ENCODE results near the gene MICU1.
"Not testable (repeated sequence)": the region's sequence is repeated elsewhere in the genome, so short reads cannot be mapped to it uniquely, and the experiment has no call there.

Gene MICU1, protein sequence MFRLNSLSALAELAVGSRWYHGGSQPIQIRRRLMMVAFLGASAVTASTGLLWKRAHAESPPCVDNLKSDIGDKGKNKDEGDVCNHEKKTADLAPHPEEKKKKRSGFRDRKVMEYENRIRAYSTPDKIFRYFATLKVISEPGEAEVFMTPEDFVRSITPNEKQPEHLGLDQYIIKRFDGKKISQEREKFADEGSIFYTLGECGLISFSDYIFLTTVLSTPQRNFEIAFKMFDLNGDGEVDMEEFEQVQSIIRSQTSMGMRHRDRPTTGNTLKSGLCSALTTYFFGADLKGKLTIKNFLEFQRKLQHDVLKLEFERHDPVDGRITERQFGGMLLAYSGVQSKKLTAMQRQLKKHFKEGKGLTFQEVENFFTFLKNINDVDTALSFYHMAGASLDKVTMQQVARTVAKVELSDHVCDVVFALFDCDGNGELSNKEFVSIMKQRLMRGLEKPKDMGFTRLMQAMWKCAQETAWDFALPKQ

DNA sequence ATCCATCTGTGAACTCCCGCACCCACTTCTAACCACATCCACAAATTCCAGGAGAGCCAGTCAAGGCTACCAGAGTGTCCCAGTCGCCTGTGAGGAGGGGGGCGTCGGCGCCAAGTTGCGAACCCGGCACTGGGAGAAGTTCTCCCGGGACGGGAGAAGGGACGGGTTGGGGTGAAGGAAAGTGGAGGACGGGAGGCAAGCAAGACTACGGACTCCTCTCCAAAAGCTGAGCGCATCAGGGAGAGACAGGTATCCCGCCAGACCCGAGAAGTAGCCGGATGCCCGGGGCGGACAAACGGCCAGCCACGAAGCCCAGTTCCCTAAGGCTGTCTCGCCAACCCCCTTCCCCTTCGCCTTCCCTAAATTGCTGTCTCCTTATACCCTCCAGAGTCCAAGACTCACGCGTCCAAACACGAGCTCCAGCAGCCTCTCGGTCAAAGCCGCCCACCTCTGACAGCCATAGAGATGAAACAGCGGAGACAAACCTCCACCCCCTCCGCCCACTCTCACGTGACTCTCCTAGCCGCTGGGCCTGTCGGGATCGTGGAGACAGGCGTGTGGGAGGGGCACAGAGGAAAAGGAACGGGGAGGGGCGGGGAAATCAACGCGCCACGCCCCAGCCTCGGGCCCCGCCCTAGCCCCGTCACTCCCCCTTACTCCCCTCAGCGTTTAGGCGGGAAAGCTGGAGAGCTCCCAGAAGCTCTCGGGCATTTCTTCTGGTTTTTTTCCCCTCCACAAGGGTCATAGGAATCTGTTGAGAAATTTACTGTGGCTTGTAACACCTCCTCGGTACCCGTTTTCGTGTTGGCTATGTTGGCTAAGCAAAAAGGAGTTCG is at the start of gene MICU1:
Gene MICU1, minus strand, starts transcription at position 472 of the 836 bp plus-strand sequence. CDS start 59,286 bp downstream, outside the sequence.
- peak; percentile 99 for DNase-seq

DNA sequence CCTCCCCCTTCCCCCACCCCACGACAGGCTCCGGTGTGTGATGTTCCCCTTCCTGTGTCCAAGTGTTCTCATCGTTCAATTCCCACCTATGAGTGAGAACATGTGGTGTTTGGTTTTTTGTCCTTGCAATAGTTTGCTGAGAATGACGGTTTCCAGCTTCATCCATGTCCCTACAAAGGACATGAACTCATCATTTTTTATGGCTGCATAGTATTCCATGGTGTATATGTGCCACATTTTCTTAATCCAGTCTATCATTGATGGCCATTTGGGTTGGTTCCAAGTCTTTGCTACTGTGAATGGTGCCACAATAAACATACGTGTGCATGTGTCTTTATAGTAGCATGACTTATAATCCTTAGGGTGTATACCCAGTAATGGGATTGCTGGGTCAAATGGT is 48.3 kb upstream of the MICU1 start:
- DNase-seq = not testable (repeated sequence)

DNA sequence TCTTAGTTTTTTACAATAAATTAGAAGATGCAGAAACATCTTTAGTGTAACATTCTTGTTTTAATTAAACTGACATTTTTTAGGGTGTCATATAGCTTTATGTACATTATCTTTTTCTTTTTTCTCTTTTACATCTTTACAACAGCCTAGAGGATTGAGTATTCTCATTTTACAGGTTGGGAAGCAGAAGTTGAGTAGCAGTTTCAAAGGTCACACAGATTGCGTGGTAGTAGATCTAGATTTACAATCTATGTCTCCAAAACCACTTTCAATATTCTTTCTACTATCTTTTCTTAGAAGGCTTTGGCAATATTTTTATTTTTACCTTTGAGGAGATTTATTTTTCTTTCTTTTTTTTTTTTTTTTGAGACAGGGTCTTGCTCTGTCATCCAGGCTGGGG is 47.4 kb upstream of the MICU1 start:
- no peak for DNase-seq

DNA sequence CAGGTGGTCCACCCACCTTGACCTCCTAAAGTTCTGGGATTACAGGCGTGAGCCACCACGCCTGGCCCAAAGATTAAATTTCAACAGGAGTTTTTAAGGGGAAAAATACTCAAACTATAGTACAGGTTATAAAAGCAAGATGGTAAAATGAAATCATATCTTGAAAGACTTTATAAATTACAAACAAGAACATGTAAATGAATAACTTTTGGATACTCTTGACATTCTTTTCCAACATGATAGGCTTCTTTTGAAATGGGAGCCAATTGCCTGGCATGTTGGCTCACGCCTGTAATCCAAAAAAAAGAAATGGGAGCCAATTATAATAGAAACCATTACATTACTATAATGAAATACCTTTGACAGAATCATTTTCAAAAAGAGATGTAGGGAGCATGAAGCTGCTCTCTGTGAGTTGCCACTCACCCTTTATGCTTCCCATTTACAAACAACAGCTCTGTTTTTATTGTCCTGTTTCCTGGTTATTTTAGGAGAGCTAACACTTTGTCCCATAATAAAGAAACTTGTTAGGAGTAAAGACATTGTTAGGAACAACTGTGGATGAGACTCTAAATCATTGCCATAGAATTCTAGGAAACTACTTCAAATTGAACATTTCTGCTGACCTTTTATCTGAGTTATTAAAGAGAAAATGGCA is 41.5 kb upstream of the MICU1 start:
- DNase-seq = no peak

DNA sequence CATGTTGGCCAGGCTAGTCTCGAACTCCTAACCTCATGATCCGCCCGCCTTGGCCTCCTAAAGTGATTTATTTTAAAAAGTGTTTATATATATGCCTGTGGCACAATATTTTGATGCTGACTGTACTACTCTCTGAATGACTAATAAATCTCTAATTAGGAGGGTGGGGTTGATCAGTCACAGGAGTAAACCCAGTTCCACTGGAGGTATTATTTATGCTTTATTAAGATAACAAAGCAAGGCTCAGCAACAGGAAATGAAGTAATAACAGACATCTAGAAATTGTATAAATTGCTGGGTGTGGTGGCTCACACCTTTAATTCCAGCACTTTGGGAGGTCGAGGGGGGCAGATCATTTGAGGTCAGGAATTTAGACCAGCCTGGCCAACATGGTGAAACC is 40.0 kb upstream of the MICU1 start:
- DNase-seq = no peak

DNA sequence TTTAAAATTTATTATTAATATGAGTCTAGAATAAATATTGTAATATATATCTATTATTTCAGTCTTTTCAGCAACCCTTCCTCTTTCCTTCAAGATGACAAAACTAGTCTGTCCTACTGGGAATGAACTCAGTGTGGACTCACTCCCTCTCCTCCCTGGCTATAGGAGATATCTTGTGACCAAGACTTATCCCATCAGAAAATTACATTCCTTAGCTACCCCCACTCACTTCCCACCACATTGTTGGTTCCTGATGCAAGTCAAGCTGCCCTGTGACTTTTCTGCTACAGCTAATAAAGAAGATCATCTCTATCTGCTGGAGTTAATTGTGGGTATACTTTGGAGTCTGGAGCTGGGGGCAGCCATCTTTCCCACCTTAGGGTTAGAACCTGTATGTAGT is 38.1 kb upstream of the MICU1 start:
- DNase-seq = peak in 1 of 2 donors; percentile 68

DNA sequence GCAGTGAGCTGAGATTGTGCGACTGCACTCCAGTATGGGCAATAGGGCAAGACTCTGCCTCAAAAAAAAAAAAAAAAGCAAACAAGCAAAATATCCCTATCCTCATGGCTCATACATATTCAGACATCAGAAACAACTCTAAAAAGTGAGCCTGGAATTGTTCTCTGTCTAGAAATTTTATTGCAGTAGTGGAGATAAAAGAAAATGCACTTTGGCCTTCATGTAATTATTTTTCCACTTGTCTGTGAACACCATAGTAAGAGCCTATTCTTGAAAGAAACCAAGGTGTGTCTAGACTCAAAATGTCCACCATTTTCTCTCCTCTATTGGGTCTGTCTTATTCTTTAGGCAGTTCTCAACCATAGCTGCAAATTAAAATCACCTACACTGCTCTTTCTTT is 35.6 kb upstream of the MICU1 start:
- DNase-seq = no peak

DNA sequence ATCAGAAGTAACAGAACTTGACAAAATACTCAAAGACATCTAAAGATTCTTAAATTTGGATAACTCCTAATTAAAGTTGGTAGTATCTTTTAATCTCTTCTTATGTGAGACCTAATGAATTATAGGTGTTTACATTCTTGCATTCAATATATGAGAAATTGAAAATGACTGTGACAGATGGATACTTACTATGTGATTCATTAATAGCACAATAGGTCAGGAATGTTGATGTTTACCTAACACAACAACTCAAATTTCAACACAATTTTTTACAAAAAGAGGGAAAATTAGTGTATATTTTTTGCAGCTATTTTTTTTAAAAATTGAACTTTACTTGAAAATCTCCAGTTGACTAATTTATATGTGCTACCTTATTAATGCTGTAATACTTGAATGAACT is 34.3 kb upstream of the MICU1 start:
- DNase-seq = no peak

DNA sequence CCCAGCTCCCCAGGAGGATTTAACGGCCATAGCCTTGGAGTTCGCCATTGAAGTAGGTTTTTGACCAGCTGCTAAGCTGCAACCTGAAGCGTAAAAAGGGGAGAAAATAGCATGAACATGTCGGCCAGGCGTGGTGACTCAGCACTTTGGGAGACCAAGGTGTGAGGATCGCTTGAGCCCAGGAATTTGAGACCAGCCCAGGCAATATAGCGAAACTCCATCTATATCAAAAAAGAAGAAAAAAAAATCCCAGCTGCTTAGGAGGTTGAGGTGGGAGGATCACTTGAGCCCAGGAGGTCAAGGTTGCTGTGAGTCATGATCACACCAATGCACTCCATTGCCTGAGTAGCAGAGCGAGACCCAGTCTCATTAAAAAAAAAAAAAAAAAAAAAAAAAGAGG is 33.8 kb upstream of the MICU1 start:
- DNase-seq = no peak

DNA sequence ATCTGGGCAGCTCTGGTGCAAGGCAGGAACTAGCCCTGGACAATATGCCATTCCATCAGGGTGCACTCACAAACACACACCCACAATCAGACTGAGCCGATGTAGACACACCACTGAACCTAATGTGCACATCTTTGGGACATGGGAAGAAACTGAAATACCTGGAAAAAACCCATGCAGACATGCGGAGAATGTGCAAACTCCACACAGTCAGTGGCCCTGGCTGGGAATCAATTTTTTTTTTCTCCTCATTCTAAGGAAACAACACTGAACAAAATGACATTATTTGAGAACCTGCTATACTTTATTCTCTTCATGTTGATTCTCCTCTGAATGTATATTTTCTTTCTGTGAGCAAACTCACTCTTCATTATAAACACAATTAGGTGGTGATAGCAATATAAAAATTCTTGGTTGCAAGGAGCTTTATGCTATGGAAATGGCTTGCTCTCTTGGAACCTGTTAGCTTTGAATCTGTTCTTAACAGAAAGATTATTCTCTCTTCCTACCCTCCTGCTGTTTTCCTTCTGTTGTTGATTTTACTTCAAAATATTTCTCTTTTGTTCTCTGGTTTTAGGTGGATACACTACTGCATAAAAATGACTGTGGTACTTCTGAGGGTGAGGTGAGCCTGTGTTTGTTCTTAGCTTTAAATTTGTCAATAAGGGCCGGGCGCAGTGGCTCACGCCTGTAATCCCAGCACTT is 33.0 kb upstream of the MICU1 start:
- no peak for DNase-seq

DNA sequence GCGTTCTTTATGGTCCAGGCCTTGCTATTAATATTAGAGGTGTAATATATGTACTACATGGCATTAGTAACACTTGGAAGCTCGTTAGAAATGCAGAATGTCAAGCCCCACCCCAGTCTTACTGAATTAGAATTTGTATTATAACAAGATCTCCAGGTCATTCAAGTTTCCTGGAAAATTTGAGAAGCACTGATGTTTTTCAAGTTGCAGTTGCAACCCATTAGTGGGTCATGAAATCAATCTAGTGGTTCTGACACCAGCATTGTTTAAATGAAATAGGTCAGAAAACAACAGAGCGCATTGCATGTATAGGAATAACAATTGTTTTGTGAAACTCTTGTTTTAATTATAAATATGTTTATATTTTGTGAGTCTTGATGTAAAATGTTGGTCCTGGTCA is 28.8 kb upstream of the MICU1 start:
- DNase-seq = no peak

DNA sequence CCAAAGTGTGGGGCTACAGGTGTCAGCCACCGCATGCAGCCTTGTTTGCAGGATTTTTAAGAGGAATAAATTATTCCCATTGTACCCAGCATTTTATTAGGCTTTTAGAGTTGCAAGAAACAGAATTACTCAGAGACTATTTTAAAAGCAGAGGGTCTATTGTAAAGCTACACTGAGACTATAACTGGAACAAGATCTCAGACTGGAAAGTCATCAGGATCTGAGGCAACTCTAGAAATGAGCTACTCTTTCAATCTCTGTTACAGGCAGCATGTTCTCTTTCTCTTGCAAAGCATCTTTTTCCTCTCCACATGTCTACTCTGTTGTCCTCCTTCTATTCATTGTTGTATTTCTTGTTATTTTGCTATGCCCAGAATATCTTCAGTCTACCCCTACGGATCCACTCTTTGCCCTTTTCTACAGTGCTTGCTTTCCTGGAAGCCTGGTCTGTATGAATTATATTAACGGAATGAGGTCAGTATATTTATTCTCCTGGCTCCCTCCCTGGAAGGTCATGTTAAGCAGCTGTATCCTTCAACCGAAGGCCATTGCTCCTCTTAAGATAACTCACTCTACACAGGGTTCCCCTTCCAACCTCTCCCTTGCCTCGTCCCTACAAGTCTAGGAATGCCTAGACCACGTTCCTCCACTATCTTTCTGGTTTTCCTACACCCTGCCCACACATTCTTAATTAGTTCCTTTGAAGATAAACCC is 27.7 kb upstream of the MICU1 start:
- DNase-seq = no peak

DNA sequence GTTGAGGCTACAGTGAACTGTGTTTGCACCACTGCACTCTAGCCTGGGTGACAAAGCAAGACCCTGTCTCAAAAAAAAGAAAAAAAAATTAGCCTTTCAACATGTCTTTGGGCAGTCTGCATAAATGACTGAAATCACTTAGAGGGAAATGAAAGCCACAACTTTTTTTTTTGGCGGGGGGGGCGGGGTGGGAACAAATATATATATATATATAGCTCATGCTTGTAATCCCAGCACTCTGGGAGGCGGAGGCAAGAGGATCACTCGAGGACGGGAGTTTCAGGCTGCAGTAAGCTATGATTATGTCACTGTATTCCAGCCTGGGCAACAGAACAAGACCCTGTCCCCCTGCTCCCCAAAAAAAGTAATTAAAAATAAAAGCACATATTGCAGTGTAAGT is 23.4 kb upstream of the MICU1 start:
- DNase-seq = peak; percentile 34 to 62

DNA sequence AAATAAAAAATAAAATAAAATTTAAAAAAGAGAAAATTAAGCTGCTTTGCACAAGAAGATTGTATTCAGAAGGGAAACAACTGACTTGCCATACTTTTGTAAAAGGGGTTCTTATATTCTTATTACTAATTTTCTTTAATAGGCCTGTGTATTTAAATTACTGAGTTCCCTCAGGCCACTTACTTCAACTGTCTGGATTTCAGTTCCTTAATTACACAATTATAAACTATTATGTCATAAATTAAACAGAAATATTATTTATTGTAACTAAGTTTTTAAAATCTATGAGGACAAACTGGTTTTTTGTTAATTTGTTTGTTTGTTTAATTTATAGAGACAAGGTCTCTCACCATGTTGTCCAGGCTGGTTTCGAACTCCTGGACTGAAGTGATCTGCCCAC is 22.4 kb upstream of the MICU1 start:
- no peak for DNase-seq

DNA sequence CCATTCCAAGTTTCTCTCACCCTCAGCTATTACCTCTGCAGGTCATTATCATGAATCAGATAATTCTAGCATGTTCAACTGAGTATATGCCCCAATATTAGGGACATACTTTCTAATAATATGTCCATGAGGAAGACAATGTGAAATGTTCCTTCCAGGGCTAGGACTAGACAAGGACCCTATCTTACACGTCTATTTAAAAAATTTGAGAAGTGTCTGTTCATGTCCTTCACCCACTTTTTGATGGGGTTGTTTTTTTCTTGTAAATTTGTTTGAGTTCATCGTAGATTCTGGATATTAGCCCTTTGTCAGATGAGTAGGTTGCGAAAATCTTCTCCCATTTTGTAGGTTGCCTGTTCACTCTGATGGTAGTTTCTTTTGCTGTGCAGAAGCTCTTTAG is 21.1 kb upstream of the MICU1 start:
- DNase-seq = not testable (repeated sequence)

DNA sequence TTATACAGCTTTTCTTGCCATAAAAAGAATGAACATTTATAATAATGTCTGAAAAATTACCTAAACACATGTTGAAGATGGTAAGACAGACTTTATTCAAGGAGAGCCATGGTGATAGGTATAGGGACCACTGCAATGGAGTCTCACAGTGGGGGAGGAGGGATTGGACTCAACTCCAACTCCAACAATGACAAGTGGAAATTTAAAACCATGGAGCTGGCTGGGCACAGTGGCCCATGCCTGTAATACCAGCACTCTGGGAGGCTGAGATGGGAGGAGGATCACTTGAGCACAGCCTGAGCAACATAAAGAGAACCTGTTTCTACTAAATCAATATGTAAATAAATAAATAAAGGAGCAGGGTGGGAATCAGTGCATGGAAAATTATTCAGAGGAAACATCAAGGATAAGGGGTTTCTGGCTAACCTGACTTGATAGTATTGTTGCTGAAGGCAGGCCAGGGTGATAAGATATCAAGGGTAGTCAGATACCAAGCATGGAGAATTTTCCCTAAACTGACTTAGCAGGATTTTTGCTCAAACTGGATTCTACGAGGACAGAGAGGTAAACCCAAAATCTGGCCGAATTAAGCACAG is 19.5 kb upstream of the MICU1 start:
- DNase-seq = no peak

DNA sequence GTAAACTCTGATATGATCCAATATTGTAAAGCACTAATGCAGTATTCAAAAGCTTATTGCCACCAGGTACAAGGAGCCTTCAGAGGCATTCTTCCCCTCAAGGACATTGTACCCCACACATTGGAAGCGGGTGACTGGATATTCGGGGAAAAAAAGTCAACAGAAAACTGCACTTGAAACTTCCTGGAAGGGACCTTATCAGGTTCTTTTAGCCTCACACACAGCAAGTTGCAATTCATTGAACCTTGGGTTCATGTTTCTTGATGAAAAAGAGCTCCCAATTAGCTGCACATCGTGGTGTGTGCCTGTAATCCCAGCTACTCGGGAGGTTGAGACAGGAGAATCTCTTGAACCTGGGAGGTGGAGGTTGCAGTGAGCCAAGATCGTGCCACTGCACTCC is 16.4 kb upstream of the MICU1 start:
- DNase-seq = no peak

DNA sequence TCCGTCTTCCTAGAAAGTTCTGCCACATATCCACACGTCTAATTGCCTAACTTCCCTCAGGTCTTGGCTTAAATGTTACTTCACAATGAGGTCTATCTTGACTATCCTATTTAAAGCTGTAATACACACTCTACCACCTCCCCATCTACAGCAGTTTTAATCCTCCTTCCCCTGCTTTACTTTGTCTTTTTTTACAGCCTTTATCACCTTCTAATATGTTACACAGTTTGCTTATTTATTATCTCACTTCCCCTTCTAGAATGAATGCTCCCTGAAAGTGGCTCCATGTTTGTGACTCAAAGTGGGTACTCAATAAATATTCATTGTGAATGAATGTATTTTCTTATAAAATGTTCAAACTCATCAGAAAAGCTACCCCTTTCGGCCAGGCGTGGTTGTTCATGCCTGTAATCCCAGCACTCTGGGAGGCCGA is 13.6 kb upstream of the MICU1 start:
- DNase-seq = peak; percentile 33 to 57

DNA sequence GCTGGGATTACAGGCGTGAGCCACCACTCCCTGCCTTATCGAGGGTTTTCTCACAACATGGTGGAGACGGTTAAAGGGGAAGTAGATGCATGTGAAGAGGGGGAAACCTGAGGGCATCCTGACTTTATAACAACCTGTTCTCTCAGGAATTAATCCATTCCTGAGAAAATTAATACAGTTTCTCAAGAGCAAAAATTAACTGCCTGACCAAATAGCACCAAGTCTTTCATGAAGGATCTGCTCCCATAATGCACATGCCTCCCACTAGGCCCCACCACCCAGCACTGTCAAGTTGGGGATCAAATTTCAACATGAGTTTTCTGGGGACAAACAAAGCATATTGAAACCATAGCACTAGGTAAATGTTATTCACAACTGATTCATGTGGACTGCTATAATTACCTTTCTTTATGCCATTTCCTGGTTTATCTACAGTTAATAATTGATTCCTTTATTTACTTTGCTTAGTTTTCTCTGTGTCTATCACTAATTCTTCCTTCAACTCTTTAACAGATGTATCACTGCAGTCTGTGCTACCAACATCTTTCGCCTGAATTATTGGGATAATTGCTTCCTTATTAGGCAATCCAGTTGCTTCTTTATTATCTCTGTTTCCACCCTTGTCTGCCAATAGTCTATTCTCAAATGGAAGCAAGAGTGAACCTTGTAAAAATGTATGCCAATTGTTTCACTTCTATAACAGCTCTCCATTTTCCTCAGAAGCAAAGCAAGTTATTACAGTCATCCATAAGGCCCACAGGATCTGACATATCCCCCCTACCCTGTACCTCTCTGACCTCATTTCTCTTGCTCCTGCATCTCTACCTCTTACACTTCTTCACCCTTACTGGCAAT is 12.9 kb upstream of the MICU1 start:
- DNase-seq = no peak

DNA sequence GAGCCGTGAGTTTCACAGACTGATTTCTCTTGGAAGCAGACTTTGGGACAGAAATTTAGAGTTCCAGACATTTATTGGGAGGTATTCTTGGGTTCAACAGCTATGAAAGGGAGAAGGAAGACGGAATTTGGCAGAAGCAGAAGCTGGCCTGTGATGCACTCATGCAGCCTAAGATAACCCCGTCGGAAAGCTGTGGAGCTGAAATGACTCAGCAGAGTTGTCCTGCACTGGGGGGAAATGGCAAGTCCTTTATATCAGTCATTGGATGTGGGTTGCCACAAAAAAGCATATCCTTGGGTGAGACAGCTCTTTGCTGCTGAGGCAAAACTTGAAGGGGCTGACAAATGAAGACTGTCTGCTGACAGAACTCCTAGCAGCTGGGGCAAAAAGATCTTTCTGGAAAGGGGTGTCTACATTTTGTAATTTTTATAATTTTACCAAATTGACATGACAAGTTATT is 11.5 kb upstream of the MICU1 start:
- peak; percentile 84 to 92 for DNase-seq

DNA sequence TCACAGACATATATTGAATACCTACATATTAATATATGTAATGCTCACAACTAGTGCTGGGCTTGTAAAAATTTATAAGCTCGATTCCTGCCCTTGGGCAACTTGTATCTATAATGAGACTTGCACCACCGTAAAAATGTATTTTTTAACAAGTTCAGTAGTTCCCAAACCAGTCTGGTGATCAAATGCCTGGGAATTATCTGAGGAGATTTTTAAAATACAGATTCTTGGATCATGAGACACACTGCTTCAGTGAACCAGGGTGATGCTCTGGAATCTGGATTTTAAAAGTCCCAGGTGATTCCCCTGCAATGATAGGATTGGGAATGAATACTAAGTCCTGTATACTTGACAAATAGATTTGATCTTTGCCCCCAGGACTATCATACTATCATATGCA is 4.3 kb upstream of the MICU1 start:
- no peak for DNase-seq

Data from inflammatory macrophage treated with lipopolysaccharide for 1 hour (primary cell).